A549 (cell line): ENCODE data around the gene RPE. TPM values are rescaled to one million over a fixed set of nuclear protein-coding genes. Genes with fewer than 3 reads are reported as not detected.
A peak's percentile ranks its signal among the peaks of the same experiment; 100 is the strongest.

Source experiments
- ATAC-seq, 2 experiments: fragments of 200-7000 bp in 1 of 2; fragments of >200 bp in 1 of 2; cut with Nextera tagmentation in 1 of 2; cut with Tn5 transposase in 1 of 2; 3 replicates each; pipeline versions ENCODE4 v1.8.0 to v1.9.1; 2018 to 2020; ENCODE audit warnings: mild to moderate bottlenecking in 1 of 2, moderate library complexity in 1 of 2
- CTCF ChIA-PET: fragments of 300-600 bp; sonication (Branson Sonifier 250); formaldehyde crosslinking; extraction: SDS; loops from one replicate; lab custom pipeline; 2021; ENCODE audit warnings: antibody characterized with exemption, inconsistent platforms; lab: Yijun Ruan, JAX
- POLR2A ChIA-PET: fragments of 350-600 bp; formaldehyde crosslinking; extraction: SDS; loops from one replicate; lab custom pipeline; 2021; ENCODE audit warnings: antibody characterized with exemption, inconsistent platforms; lab: Yijun Ruan, JAX
- DNase-seq, 2 experiments: peaks; one replicate each; pipeline versions ENCODE4 v3.0.0 to v3.0.0-alpha.2; 2011 to 2016; ENCODE audit warnings: low read depth in 1 of 2, low spot score in 1 of 2
- FAIRE-seq: peaks from 2 replicates; lab custom pipeline; 2011; peaks lifted over from hg19 to GRCh38; lab: Jason Lieb, UNC
- H3K27ac ChIP-seq, 2 experiments: fragments of >200 bp; sonication (Bioruptor Twin); formaldehyde crosslinking; 3 replicates each; pipeline ENCODE4 v1.5.1; 2016 to 2017
- H3K4me1 ChIP-seq: fragments of >200 bp; sonication (Bioruptor Twin); formaldehyde crosslinking; 3 replicates; pipeline ENCODE4 v1.6.1; 2016
- H3K4me2 ChIP-seq: fragments of >200 bp; sonication (Bioruptor Twin); formaldehyde crosslinking; 3 replicates; pipeline ENCODE4 v1.6.1; 2016
- H3K4me3 ChIP-seq: fragments of >200 bp; sonication (Bioruptor Twin); formaldehyde crosslinking; 3 replicates; pipeline ENCODE4 v1.5.1; 2016
- H3K9me3 ChIP-seq: fragments of >200 bp; sonication (Bioruptor Twin); formaldehyde crosslinking; 3 replicates; pipeline ENCODE4 v1.6.1; 2016
- BCL3 ChIP-seq: fragments of >200 bp; sonication (Bioruptor Twin); formaldehyde crosslinking; IDR thresholded peaks from 3 replicates; pipeline ENCODE4 v1.6.1; 2016
- BHLHE40 ChIP-seq: IDR thresholded peaks from 2 replicates; pipeline ENCODE4 v1.6.1; 2012; ENCODE audit warnings: low read depth, low read length, inconsistent platforms
- CBX2 ChIP-seq: fragments of 200-600 bp; sonication (generic); IDR thresholded peaks from 2 replicates; pipeline ENCODE4 v1.6.1; 2016; ENCODE audit warnings: low read depth, mild to moderate bottlenecking, borderline replicate concordance
- CBX8 ChIP-seq: fragments of 200-600 bp; sonication (generic); IDR thresholded peaks from 2 replicates; pipeline ENCODE4 v1.6.1; 2016
- CHD2 ChIP-seq: fragments of 150-350 bp; IDR thresholded peaks from 2 replicates; pipeline ENCODE4 v1.6.1; 2014; ENCODE audit warnings: low read length; ENCODE audit not compliant: partially characterized antibody
- EHF ChIP-seq: fragments of 250-450 bp; sonication (Bioruptor Pico); IDR thresholded peaks from 2 replicates; pipeline ENCODE4 v1.5.0; 2020; ENCODE audit warnings: mild to moderate bottlenecking
- EHMT2 ChIP-seq: fragments of 200-600 bp; sonication (generic); IDR thresholded peaks from 2 replicates; pipeline ENCODE4 v1.6.1; 2016; ENCODE audit warnings: antibody characterized with exemption, low read depth, mild to moderate bottlenecking, moderate library complexity
- ELK1 ChIP-seq: fragments of 150-350 bp; IDR thresholded peaks from 2 replicates; pipeline ENCODE4 v1.6.1; 2014; ENCODE audit warnings: low read depth, mild to moderate bottlenecking, low read length
- FOSL2 ChIP-seq, 2 experiments: fragments of 450-650 bp in 1 of 2; fragments of >200 bp in 1 of 2; sonication (Bioruptor Twin) in 1 of 2; formaldehyde crosslinking; IDR thresholded peaks; 2 replicates each; pipeline versions ENCODE4 v1.5.0 to v1.6.1; 2016 to 2020; ENCODE audit warnings: mild to moderate bottlenecking in 1 of 2, moderate library complexity in 1 of 2
- GATA3 ChIP-seq: IDR thresholded peaks from 2 replicates; pipeline ENCODE4 v1.6.1; 2012; ENCODE audit warnings: borderline replicate concordance
- HOXB13 ChIP-seq: fragments of 250-450 bp; sonication (Bioruptor Pico); IDR thresholded peaks from 2 replicates; pipeline ENCODE4 v1.5.0; 2020; ENCODE audit warnings: low read depth, mild to moderate bottlenecking, moderate library complexity
- HOXB5 ChIP-seq: fragments of 250-450 bp; sonication (Bioruptor Pico); IDR thresholded peaks from 2 replicates; pipeline ENCODE4 v1.5.0; 2020; ENCODE audit warnings: mild to moderate bottlenecking, moderate library complexity
- JUN ChIP-seq, 2 experiments: fragments of >200 bp; sonication (Bioruptor Twin); formaldehyde crosslinking; IDR thresholded peaks; 2 replicates in 1 of 2; 3 replicates in 1 of 2; pipeline ENCODE4 v1.6.1; 2016 to 2017
- JUNB ChIP-seq: fragments of >200 bp; sonication (Bioruptor Twin); formaldehyde crosslinking; IDR thresholded peaks from 2 replicates; pipeline ENCODE4 v1.6.1; 2016
- KDM5A ChIP-seq: fragments of 200-600 bp; sonication (generic); IDR thresholded peaks from 2 replicates; pipeline ENCODE4 v1.6.1; 2016; ENCODE audit warnings: antibody characterized with exemption, mild to moderate bottlenecking
- MYC ChIP-seq: IDR thresholded peaks from 2 replicates; pipeline ENCODE4 v1.6.1; 2012; ENCODE audit warnings: mild to moderate bottlenecking, inconsistent platforms, low read length, improper control_type of control experiment, borderline replicate concordance
- NFE2L2 ChIP-seq: fragments of 150-350 bp; conservative IDR thresholded peaks from 2 replicates; pipeline ENCODE4 v1.6.1; 2014; ENCODE audit warnings: low read length
- NPAS2 ChIP-seq: fragments of 250-450 bp; sonication (Bioruptor Pico); IDR thresholded peaks from 2 replicates; pipeline ENCODE4 v1.8.0; 2022; ENCODE audit warnings: mild to moderate bottlenecking, moderate library complexity, borderline replicate concordance
- NR3C1 ChIP-seq: fragments of >200 bp; sonication (Bioruptor Twin); formaldehyde crosslinking; IDR thresholded peaks from 3 replicates; pipeline ENCODE4 v1.6.1; 2017
- PBX3 ChIP-seq: IDR thresholded peaks from 2 replicates; pipeline ENCODE4 v1.6.1; 2012
- PHF8 ChIP-seq: fragments of 200-600 bp; sonication (generic); IDR thresholded peaks from 2 replicates; pipeline ENCODE4 v1.6.1; 2016; ENCODE audit warnings: low read depth, mild to moderate bottlenecking, antibody characterized with exemption, moderate library complexity, borderline replicate concordance
- POLR2A ChIP-seq: IDR thresholded peaks from 2 replicates; pipeline ENCODE4 v1.6.1; 2012; ENCODE audit warnings: mild to moderate bottlenecking, low read length
- RCOR1 ChIP-seq: fragments of 150-350 bp; IDR thresholded peaks from 2 replicates; pipeline ENCODE4 v1.6.1; 2014; ENCODE audit warnings: antibody characterized with exemption, low read length, low read depth
- RNF2 ChIP-seq: fragments of 200-600 bp; sonication (generic); IDR thresholded peaks from 2 replicates; pipeline ENCODE4 v1.6.1; 2016; ENCODE audit warnings: low read depth, mild to moderate bottlenecking, antibody characterized with exemption, moderate library complexity, borderline replicate concordance
- SMC3 ChIP-seq: fragments of >200 bp; sonication (Bioruptor Twin); formaldehyde crosslinking; IDR thresholded peaks from 3 replicates; pipeline ENCODE4 v1.6.1; 2018; ENCODE audit warnings: inconsistent platforms
- TFCP2L1 ChIP-seq: fragments of 250-450 bp; sonication (Bioruptor Pico); IDR thresholded peaks from 2 replicates; pipeline ENCODE4 v1.5.0; 2021; ENCODE audit warnings: mild to moderate bottlenecking
- ZFP36 ChIP-seq: fragments of 450-650 bp; IDR thresholded peaks from 2 replicates; pipeline ENCODE4 v1.6.1; 2014; ENCODE audit warnings: borderline replicate concordance; ENCODE audit not compliant: partially characterized antibody
- ZSCAN20 ChIP-seq: fragments of 250-450 bp; sonication (Bioruptor Pico); IDR thresholded peaks from 2 replicates; pipeline ENCODE4 v1.8.0; 2022; ENCODE audit warnings: mild to moderate bottlenecking, moderate library complexity
- WGBS: methylation state at CpG from one replicate; pipeline ENCODE4 v1.1.6; 2017; ENCODE audit errors: missing lambda C conversion rate; 5-methylcytosine and 5-hydroxymethylcytosine counted together
- polyA plus RNA-seq, 4 experiments: library from polyadenylated mRNA; depleted of rRNA in 3 of 4; stranded (reverse); fragments of >200 nt; fragmentation: RNase III in 1 of 4; extraction: RNeasy Plus Mini Kit Qiagen cat#74134 plus additional on column Dnase treatment in 1 of 4; gene quantifications; 2 replicates in 3 of 4; 3 replicates in 1 of 4; pipeline ENCODE4 v1.2.3, GENCODE V29; 2011 to 2017
- TF ChIP-seq, protein P1 (sequence below): IDR thresholded peaks from 2 replicates; pipeline ENCODE4 v1.6.1; 2012
- TF ChIP-seq, protein P2 (sequence below): IDR thresholded peaks from 2 replicates; pipeline ENCODE4 v1.6.1; 2012; ENCODE audit warnings: low read depth, borderline replicate concordance

The RPE gene
- polyA plus RNA-seq, 2 of the 4 experiments (the other 2 are of a cell fraction): 81.5 to 118 TPM

GRCh38 chr2:210034087-210034683 is 31.7 kb downstream of the RPE start:
- H3K4me2 ChIP-seq: no peak overlapping the region
- POLR2A ChIA-PET: no interaction called here
- H3K27ac ChIP-seq: no peak overlapping the region
- 86% methylated on average over 2 of the region's 2 CpGs for WGBS
- H3K4me1 ChIP-seq: no peaks in the 10 kb centered on the region
- no peak for TF ChIP-seq CBX8
- TF ChIP-seq ELK1: no peak
- TF ChIP-seq HOXB5 (CRISPR knock-in tag): no peak
- TF ChIP-seq JUNB: no peak
- no peak for TF ChIP-seq EHMT2
- no peak for TF ChIP-seq GATA3
- TF ChIP-seq PBX3: no peak
- no peak for TF ChIP-seq JUN (IDR thresholded peaks at IDR 0.05)
- no peak for TF ChIP-seq BHLHE40
- no peak for TF ChIP-seq NR3C1
- no peak for TF ChIP-seq SMC3
- TF ChIP-seq RNF2: no peak
- TF ChIP-seq, protein P1, sequence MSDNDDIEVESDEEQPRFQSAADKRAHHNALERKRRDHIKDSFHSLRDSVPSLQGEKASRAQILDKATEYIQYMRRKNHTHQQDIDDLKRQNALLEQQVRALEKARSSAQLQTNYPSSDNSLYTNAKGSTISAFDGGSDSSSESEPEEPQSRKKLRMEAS: no peak
- TF ChIP-seq CBX2: no peak
- TF ChIP-seq RCOR1: no peak
- CTCF ChIA-PET: no interaction called here
- H3K4me3 ChIP-seq: no peak overlapping the region
- ATAC-seq (peak; percentile 39 to 55; a peak in 3 of 6 replicates), FAIRE-seq (no peak), DNase-seq (no peak)
- no peaks in the 10 kb centered on the region for H3K9me3 ChIP-seq

GRCh38 chr2:210035679-210036078 is 33.2 kb downstream of the RPE start:
- Histone ChIP-seq H3K4me1 (no peaks in the 10 kb centered on the region), H3K27ac (no peak overlapping the region), H3K9me3 (no peaks in the 10 kb centered on the region), H3K4me2 (no peak overlapping the region), H3K4me3 (no peak overlapping the region)
- TF ChIP-seq POLR2A (no peak), BCL3 (no peak), HOXB13 (CRISPR knock-in tag) (no peak), KDM5A (no peak), ZFP36 (no peak), EHF (no peak), CHD2 (no peak), GATA3 (no peak), ZSCAN20 (CRISPR knock-in tag) (no peak)
- CTCF ChIA-PET: no interaction called here
- DNase-seq (no peak), FAIRE-seq (no peak), ATAC-seq (peak in 1 of 2 experiments; percentile 23; a peak in 2 of 6 replicates)
- POLR2A ChIA-PET: no interaction called here
- WGBS: 83% methylated on average over 4 of the region's 4 CpGs

DNA sequence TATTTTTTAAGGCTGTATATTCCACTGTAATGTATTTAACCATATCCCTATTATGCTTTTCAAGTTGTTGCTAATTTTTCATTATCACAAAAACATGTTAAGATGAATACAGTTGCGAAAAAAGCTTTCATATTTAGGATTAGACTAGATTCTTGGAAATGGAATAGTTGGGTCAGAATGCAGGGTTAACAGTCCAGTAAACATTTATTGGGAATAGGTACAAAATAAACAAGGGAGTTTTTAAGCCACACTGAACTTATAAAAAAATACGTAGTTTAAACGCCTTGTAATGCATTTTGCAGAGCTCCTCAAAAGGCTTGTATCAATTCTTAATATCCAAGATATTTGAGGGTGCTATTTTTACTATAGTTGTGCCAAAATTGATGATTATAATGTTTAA is 35.6 kb downstream of the RPE start:
- no peak overlapping the region for H3K4me3 ChIP-seq
- DNase-seq (no peak), ATAC-seq (no peak), FAIRE-seq (no peak)
- no peaks in the 10 kb centered on the region for H3K4me1 ChIP-seq
- ChIA-PET CTCF (interaction anchor here (1.0 kb wide), 1 partner anchor 13 kb away, joined by 4 read pairs; no protein-coding TSS in a partner anchor), POLR2A (no interaction called here)
- no peaks in the 10 kb centered on the region for H3K9me3 ChIP-seq
- WGBS: 90% methylated on average over 3 of the region's 3 CpGs
- no peak overlapping the region for H3K27ac ChIP-seq
- no peak overlapping the region for H3K4me2 ChIP-seq
- no peak for TF ChIP-seq NFE2L2
- no peak for TF ChIP-seq EHF
- no peak for TF ChIP-seq PHF8
- TF ChIP-seq TFCP2L1 (CRISPR knock-in tag): no peak
- TF ChIP-seq POLR2A: no peak
- no peak for TF ChIP-seq PBX3
- TF ChIP-seq ELK1: no peak
- TF ChIP-seq NPAS2 (CRISPR knock-in tag): no peak
- TF ChIP-seq, protein P2, sequence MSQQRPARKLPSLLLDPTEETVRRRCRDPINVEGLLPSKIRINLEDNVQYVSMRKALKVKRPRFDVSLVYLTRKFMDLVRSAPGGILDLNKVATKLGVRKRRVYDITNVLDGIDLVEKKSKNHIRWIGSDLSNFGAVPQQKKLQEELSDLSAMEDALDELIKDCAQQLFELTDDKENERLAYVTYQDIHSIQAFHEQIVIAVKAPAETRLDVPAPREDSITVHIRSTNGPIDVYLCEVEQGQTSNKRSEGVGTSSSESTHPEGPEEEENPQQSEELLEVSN: no peak
- no peak for TF ChIP-seq FOSL2 (IDR thresholded peaks at IDR 0.05)
- no peak for TF ChIP-seq FOSL2 (CRISPR knock-in tag; IDR thresholded peaks at IDR 0.05)
- TF ChIP-seq MYC: no peak
- no peak for TF ChIP-seq NR3C1
